SU-DHL-6 (cell line): Measurements from ENCODE around the gene LTBP2.

Experiments used
- H2AFZ ChIP-seq: fragments of 200-600 bp; sonication (generic); 2 replicates; pipeline ENCODE4 v1.6.1; 2014; ENCODE audit warnings: low read depth, mild to moderate bottlenecking, moderate library complexity, mixed read lengths, antibody characterized with exemption, low read length; ENCODE audit not compliant: severe bottlenecking
- H3F3A ChIP-seq: fragments of 200-600 bp; shearing (Covaris generic); 2 replicates; pipeline ENCODE4 v1.6.0; 2016; ENCODE audit warnings: antibody characterized with exemption, mild to moderate bottlenecking; ENCODE audit not compliant: insufficient read depth
- H3K27ac ChIP-seq: fragments of 200-600 bp; sonication (generic); 2 replicates; pipeline ENCODE4 v1.5.1; 2016; ENCODE audit warnings: low read depth, mild to moderate bottlenecking, low read length, moderate library complexity, mixed read lengths
- H3K27me3 ChIP-seq: fragments of 200-600 bp; sonication (generic), shearing (Covaris generic); 2 replicates; pipeline ENCODE4 v1.6.0; 2014; ENCODE audit warnings: mild to moderate bottlenecking, low read length
- H3K36me3 ChIP-seq: fragments of 200-600 bp; sonication (generic); 2 replicates; pipeline ENCODE4 v1.6.1; 2014; ENCODE audit warnings: mild to moderate bottlenecking, low read length, mixed read lengths
- H3K4me2 ChIP-seq: fragments of 300-600, 200-600 bp; shearing (Covaris generic), sonication (generic); 2 replicates; pipeline ENCODE4 v1.6.0; 2014; ENCODE audit warnings: low read length, low read depth, mild to moderate bottlenecking; ENCODE audit not compliant: poor library complexity, severe bottlenecking
- H3K4me3 ChIP-seq: fragments of 200-600 bp; sonication (generic); 2 replicates; pipeline ENCODE4 v1.5.1; 2014; ENCODE audit warnings: antibody characterized with exemption, low read length, mild to moderate bottlenecking, mixed read lengths; ENCODE audit not compliant: insufficient read depth, poor library complexity, severe bottlenecking
- H3K79me2 ChIP-seq: fragments of 200-600 bp; sonication (generic); 2 replicates; pipeline ENCODE4 v1.6.1; 2014; ENCODE audit warnings: mild to moderate bottlenecking, low read length, moderate library complexity; ENCODE audit not compliant: insufficient read depth
- H3K9ac ChIP-seq: fragments of 200-600 bp; sonication (generic); 2 replicates; pipeline ENCODE4 v1.7.0; 2014; ENCODE audit warnings: mild to moderate bottlenecking, low read length
- H3K9me2 ChIP-seq: fragments of 200-600 bp; sonication (generic); replicated peaks from 2 replicates; pipeline ENCODE4 v1.6.1; 2014; ENCODE audit warnings: low read length; ENCODE audit not compliant: insufficient read depth
- H3K9me3 ChIP-seq: fragments of 200-600 bp; sonication (generic); 2 replicates; pipeline ENCODE4 v1.6.1; 2014; ENCODE audit warnings: low read length, mixed read lengths; ENCODE audit not compliant: insufficient read depth
- H4K20me1 ChIP-seq: fragments of 200-600 bp; sonication (generic); 2 replicates; pipeline ENCODE4 v1.6.1; 2014; ENCODE audit warnings: low read depth, mild to moderate bottlenecking, antibody characterized with exemption, low read length, moderate library complexity, mixed read lengths
- CTCF ChIP-seq: fragments of 200-600 bp; sonication (generic); IDR thresholded peaks from one replicate; pipeline ENCODE4 v1.5.1; 2017; ENCODE audit warnings: antibody characterized with exemption, mild to moderate bottlenecking, low read length, moderate library complexity; ENCODE audit not compliant: insufficient read depth, poor library complexity, severe bottlenecking
- EZH2phosphoT487 ChIP-seq: fragments of 200-600 bp; sonication (generic), shearing (Covaris generic); conservative IDR thresholded peaks from 2 replicates; pipeline ENCODE4 v1.6.1; 2018; ENCODE audit warnings: mild to moderate bottlenecking, antibody characterized with exemption, low read length, moderate library complexity, mixed read lengths

Gene LTBP2

GRCh38 chr14:74546416-74546815 is 65.6 kb downstream of the LTBP2 start:
- H3K27me3 ChIP-seq = no peaks in the 10 kb centered on the region
- H3K9ac ChIP-seq = no peak overlapping the region
- H2AFZ ChIP-seq = no peak overlapping the region
- no peaks in the 10 kb centered on the region for H3K9me2 ChIP-seq
- no peaks in the 10 kb centered on the region for H3K9me3 ChIP-seq
- no peaks in the 10 kb centered on the region for H4K20me1 ChIP-seq
- H3K4me3 ChIP-seq = no peak overlapping the region
- no peak for TF ChIP-seq CTCF
- TF ChIP-seq EZH2phosphoT487 = no peak
- no peak overlapping the region for H3K27ac ChIP-seq
- no peaks in the 10 kb centered on the region for H3K79me2 ChIP-seq
- H3F3A ChIP-seq = no peaks in the 10 kb centered on the region
- H3K36me3 ChIP-seq = no peaks in the 10 kb centered on the region
- no peak overlapping the region for H3K4me2 ChIP-seq

GRCh38 chr14:74545386-74545785 is 66.7 kb downstream of the LTBP2 start:
- Histone ChIP-seq H3K27me3 (no peaks in the 10 kb centered on the region), H3K9ac (no peak overlapping the region), H3K27ac (no peak overlapping the region), H3K9me2 (no peaks in the 10 kb centered on the region), H3K9me3 (no peaks in the 10 kb centered on the region), H3K79me2 (no peaks in the 10 kb centered on the region), H4K20me1 (no peaks in the 10 kb centered on the region), H3K36me3 (no peaks in the 10 kb centered on the region), H3K4me3 (no peak overlapping the region), H3K4me2 (no peak overlapping the region), H3F3A (no peaks in the 10 kb centered on the region), H2AFZ (no peak overlapping the region)
- no peak for TF ChIP-seq CTCF
- TF ChIP-seq EZH2phosphoT487 = no peak

GRCh38 chr14:74543771-74544438 is 68.1 kb downstream of the LTBP2 start:
- Histone ChIP-seq H3K9me2 (no peaks in the 10 kb centered on the region), H3K27me3 (no peaks in the 10 kb centered on the region), H2AFZ (no peak overlapping the region), H3K4me2 (no peak overlapping the region), H3K27ac (no peak overlapping the region), H3K79me2 (no peaks in the 10 kb centered on the region), H3K4me3 (no peak overlapping the region), H4K20me1 (no peaks in the 10 kb centered on the region), H3K9me3 (no peaks in the 10 kb centered on the region), H3F3A (no peaks in the 10 kb centered on the region), H3K9ac (no peak overlapping the region), H3K36me3 (no peaks in the 10 kb centered on the region)
- TF ChIP-seq EZH2phosphoT487 = no peak
- no peak for TF ChIP-seq CTCF
